ENCODE results near the gene ABCC4.

Gene ABCC4

GRCh38 chr13:95233026-95233635 is 68.1 kb downstream of the ABCC4 start:
- no peak for DNase-seq (ENCODE audit: low read depth in 3 of 3)

GRCh38 chr13:95231393-95231792 is 69.9 kb downstream of the ABCC4 start:
- DNase-seq (ENCODE audit: low read depth in 3 of 3), result no peak

- no peak for DNase-seq (ENCODE audit: low read depth in 3 of 3)
Observed at GRCh38 chr13:95229855-95230254, 71.4 kb downstream of the ABCC4 start.

GRCh38 chr13:95228130-95228529 is 73.1 kb downstream of the ABCC4 start:
- DNase-seq (ENCODE audit: low read depth in 3 of 3), result no peak

- DNase-seq (ENCODE audit: low read depth in 3 of 3), result no peak
Observed at GRCh38 chr13:95226932-95227695, 74.1 kb downstream of the ABCC4 start.

GRCh38 chr13:95226476-95226875 is 74.8 kb downstream of the ABCC4 start:
- no peak for DNase-seq (ENCODE audit: low read depth in 3 of 3)

- DNase-seq (ENCODE audit: low read depth in 3 of 3), result no peak
Observed at GRCh38 chr13:95226050-95226449, 75.2 kb downstream of the ABCC4 start.

GRCh38 chr13:95224064-95224463 is 77.2 kb downstream of the ABCC4 start:
- DNase-seq (ENCODE audit: low read depth in 3 of 3), result no peak

GRCh38 chr13:95222733-95223018 is 78.6 kb downstream of the ABCC4 start:
- DNase-seq (ENCODE audit: low read depth in 3 of 3), result no peak

GRCh38 chr13:95221971-95222732 is 79.1 kb downstream of the ABCC4 start:
- no peak for DNase-seq (ENCODE audit: low read depth in 3 of 3)

- DNase-seq (ENCODE audit: low read depth in 3 of 3), result no peak
Observed at GRCh38 chr13:95220611-95221010, 80.6 kb downstream of the ABCC4 start.

- no peak for DNase-seq (ENCODE audit: low read depth in 3 of 3)
Observed at GRCh38 chr13:95217920-95218830, 83.1 kb downstream of the ABCC4 start.

- DNase-seq (ENCODE audit: low read depth in 3 of 3), result no peak
Observed at GRCh38 chr13:95216182-95216581, 85.1 kb downstream of the ABCC4 start.

- DNase-seq (ENCODE audit: low read depth in 3 of 3), result no peak
Observed at GRCh38 chr13:95212983-95213850, 88.0 kb downstream of the ABCC4 start.

- no peak for DNase-seq (ENCODE audit: low read depth in 3 of 3)
Observed at GRCh38 chr13:95209109-95209508, 92.1 kb downstream of the ABCC4 start.

GRCh38 chr13:95207769-95208366 is 93.4 kb downstream of the ABCC4 start:
- no peak for DNase-seq (ENCODE audit: low read depth in 3 of 3)

- DNase-seq (ENCODE audit: low read depth in 3 of 3), result no peak
Observed at GRCh38 chr13:95206116-95206515, 95.1 kb downstream of the ABCC4 start.

GRCh38 chr13:95204231-95204765 is 97.0 kb downstream of the ABCC4 start:
- DNase-seq (ENCODE audit: low read depth in 3 of 3), result no peak

- no peak for DNase-seq (ENCODE audit: low read depth in 3 of 3)
Observed at GRCh38 chr13:95201814-95202651, 99.2 kb downstream of the ABCC4 start.
